ENCODE measurements around the gene TRIM65. TPM values are rescaled to one million over a fixed set of nuclear protein-coding genes. Genes with fewer than 3 reads are reported as not detected.

TRIM65 gene
- total RNA-seq, 2 experiments from 2014 or later = 54.2 to 60.4 TPM

DNA sequence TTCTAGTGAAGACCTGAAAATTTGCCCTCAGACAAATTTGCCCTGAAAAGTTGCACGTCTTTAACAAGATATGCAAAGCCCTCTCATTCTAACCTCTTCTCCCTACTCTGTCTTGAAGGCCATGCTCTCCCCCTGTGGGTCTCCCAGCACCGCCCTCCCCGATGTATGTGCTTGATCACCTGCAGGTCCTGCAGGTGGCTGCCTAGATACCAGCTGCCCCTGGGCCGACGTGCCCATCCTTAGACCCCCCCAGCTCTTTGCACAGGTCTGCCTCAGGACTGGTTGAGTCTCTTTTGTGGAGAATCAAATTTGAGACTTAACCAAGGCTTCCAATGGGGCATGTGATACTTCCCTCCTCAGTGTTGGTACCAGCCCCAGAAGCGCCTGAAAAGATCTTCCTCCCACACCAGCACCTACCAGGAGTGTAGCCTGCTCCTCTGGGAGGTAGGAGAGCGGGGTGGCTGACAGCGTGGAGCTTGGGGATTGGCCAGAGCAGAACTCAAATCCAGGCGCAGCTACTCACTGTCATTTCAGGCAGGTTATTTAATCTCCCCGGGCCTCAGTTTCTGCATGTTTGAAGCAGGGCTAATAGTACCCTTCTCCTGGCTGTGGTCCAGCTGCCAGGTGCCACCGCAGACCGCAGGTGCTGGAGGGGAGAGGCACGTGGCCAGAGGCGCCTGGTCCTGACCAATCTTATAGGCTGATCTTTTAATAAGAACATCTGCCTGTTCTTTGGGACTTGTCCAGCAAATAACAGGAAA lies 12.5 kb upstream of the TRIM65 start:
- TF ChIP-seq, protein P1, sequence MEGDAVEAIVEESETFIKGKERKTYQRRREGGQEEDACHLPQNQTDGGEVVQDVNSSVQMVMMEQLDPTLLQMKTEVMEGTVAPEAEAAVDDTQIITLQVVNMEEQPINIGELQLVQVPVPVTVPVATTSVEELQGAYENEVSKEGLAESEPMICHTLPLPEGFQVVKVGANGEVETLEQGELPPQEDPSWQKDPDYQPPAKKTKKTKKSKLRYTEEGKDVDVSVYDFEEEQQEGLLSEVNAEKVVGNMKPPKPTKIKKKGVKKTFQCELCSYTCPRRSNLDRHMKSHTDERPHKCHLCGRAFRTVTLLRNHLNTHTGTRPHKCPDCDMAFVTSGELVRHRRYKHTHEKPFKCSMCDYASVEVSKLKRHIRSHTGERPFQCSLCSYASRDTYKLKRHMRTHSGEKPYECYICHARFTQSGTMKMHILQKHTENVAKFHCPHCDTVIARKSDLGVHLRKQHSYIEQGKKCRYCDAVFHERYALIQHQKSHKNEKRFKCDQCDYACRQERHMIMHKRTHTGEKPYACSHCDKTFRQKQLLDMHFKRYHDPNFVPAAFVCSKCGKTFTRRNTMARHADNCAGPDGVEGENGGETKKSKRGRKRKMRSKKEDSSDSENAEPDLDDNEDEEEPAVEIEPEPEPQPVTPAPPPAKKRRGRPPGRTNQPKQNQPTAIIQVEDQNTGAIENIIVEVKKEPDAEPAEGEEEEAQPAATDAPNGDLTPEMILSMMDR (conservative IDR thresholded peaks at IDR 0.05; ENCODE audit: low read length) = no peak
- no peak for TF ChIP-seq EZH2phosphoT487 (IDR thresholded peaks at IDR 0.05; ENCODE audit: borderline replicate concordance, low read depth, low read length)
- no TSS peak for BruUV-seq (replicated peaks)
- ChIA-PET CTCF (ENCODE audit: unreplicated experiment) (interaction anchor here (0.7 to 2.0 kb wide), 7 partner anchors 12 to 110 kb away, joined by 3 to 8 read pairs (median 5); partner anchors contain the start of gene TRIM65), POLR2A (interaction anchor here (0.6 to 3.4 kb wide), 25 partner anchors 10 to 593 kb away, joined by 3 to 17 read pairs (median 4); partner anchors contain the start of genes FBF1 and TRIM65)
- H3K4me1 ChIP-seq (ENCODE audit: insufficient read depth, low read length, poor library complexity, severe bottlenecking) = peaks cover 46% of the 10 kb centered on the region
- H3K9me2 ChIP-seq (ENCODE audit: insufficient read depth, low read length) = no peaks in the 10 kb centered on the region
- H3K9me3 ChIP-seq (ENCODE audit: low read length) = no peaks in the 10 kb centered on the region
- intact Hi-C loops (cut with micrococcal nuclease; ENCODE audit: unreplicated experiment) = loop anchor here (1.0 to 10.0 kb wide), 4 partner anchors 70 to 356 kb away; partner anchors contain the start of genes ACOX1, EXOC7, TEN1 and UBALD2
- H3K4me2 ChIP-seq (ENCODE audit: low read length) = peak overlapping the region; percentile 63
- peaks cover 2% of the 10 kb centered on the region; the same call in 1 of the 2 replicates for H3K79me2 ChIP-seq (ENCODE audit: insufficient read depth, low read depth, low read length)
- peak overlapping the region; percentile 75 for H3K27ac ChIP-seq (ENCODE audit: low read depth, low read length, poor library complexity, severe bottlenecking)
- peak overlapping the region; percentile 81 for H2AFZ ChIP-seq (ENCODE audit: low read length)
- DNase-seq (ENCODE audit: low spot score) = peak; percentile 87
- H3K36me3 ChIP-seq (ENCODE audit: insufficient read depth, low read length) = no peaks in the 10 kb centered on the region
- H4K20me1 ChIP-seq (ENCODE audit: insufficient read depth, low read length) = no peaks in the 10 kb centered on the region
- H3K4me3 ChIP-seq (ENCODE audit: low read depth, low read length, poor library complexity, severe bottlenecking) = peak overlapping the region; percentile 1

DNA sequence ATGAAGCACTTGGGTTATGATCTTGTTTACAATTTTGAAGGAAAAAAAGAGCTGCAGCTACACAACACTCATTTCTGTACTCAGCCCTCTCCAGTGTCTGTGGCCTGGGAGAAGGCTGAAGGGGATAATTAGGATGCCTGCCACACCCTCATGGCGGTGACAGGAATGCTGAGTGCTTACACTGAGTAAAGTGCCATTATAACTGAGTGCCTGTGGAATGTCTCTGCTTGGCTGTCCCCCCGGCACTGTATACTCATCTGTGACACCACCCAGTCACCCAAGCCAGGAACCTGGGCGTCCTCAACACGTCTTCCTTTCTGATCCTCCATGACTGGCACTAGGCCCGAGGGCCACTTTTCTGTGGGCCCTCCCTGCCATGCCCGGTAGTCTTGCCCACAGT lies 11.4 kb upstream of the TRIM65 start:
- Histone ChIP-seq H3K9me2 (ENCODE audit: insufficient read depth, low read length) (no peaks in the 10 kb centered on the region), H3K4me2 (ENCODE audit: low read length) (no peak overlapping the region), H3K4me3 (ENCODE audit: low read depth, low read length, poor library complexity, severe bottlenecking) (no peak overlapping the region), H3K4me1 (ENCODE audit: insufficient read depth, low read length, poor library complexity, severe bottlenecking) (peaks cover 55% of the 10 kb centered on the region), H3K27ac (ENCODE audit: low read depth, low read length, poor library complexity, severe bottlenecking) (no peak overlapping the region), H3K9me3 (ENCODE audit: low read length) (no peaks in the 10 kb centered on the region), H2AFZ (ENCODE audit: low read length) (no peak overlapping the region), H3K79me2 (ENCODE audit: insufficient read depth, low read depth, low read length) (peaks cover 13% of the 10 kb centered on the region), H3K36me3 (ENCODE audit: insufficient read depth, low read length) (peaks cover 2% of the 10 kb centered on the region; the same call in 1 of the 2 replicates), H4K20me1 (ENCODE audit: insufficient read depth, low read length) (no peaks in the 10 kb centered on the region)
- ChIA-PET POLR2A (interaction anchor here (0.9 to 1.2 kb wide), 3 partner anchors 10 to 592 kb away, joined by 3 read pairs; no protein-coding TSS in a partner anchor), CTCF (ENCODE audit: unreplicated experiment) (no interaction called here)
- DNase-seq (ENCODE audit: low spot score) = no peak
- TF ChIP-seq EZH2phosphoT487 (IDR thresholded peaks at IDR 0.05; ENCODE audit: borderline replicate concordance, low read depth, low read length) = no peak
- TF ChIP-seq, protein P1 (conservative IDR thresholded peaks at IDR 0.05; ENCODE audit: low read length) = no peak
- no TSS peak for BruUV-seq (replicated peaks)
- intact Hi-C loops (cut with micrococcal nuclease; ENCODE audit: unreplicated experiment) = loop anchor here (10.0 kb wide), 2 partner anchors 197 to 357 kb away; partner anchors contain the start of genes EXOC7 and UBALD2
